ENCODE data around the gene HACL1. TPM values are rescaled to one million over a fixed set of nuclear protein-coding genes. Genes with fewer than 3 reads are reported as not detected.

HACL1 gene
- total RNA-seq, 1 donor from 2014 or later, result 24.8 TPM

GRCh38 chr3:15513116-15513515 lies 88.3 kb downstream of the HACL1 start:
- peaks cover 8% of the 10 kb centered on the region for H3K4me1 Mint-ChIP-seq (ENCODE audit: low read depth)
- H3K4me3 Mint-ChIP-seq, result no peak overlapping the region
- peaks cover 12% of the 10 kb centered on the region for H3K27me3 Mint-ChIP-seq (ENCODE audit: insufficient read depth)
- H3K9me3 Mint-ChIP-seq, result no peaks in the 10 kb centered on the region
- no peaks in the 10 kb centered on the region for H3K36me3 Mint-ChIP-seq (ENCODE audit: low read depth)
- H3K27ac Mint-ChIP-seq, result no peak overlapping the region
- DNase-seq (ENCODE audit: low spot score), result no peak
- intact Hi-C loops (cut with micrococcal nuclease), result no loop called here

GRCh38 chr3:15512166-15512565 lies 89.2 kb downstream of the HACL1 start:
- Mint-ChIP-seq H3K4me1 (ENCODE audit: low read depth) (peaks cover 8% of the 10 kb centered on the region), H3K9me3 (no peaks in the 10 kb centered on the region), H3K4me3 (no peak overlapping the region), H3K27ac (no peak overlapping the region), H3K36me3 (ENCODE audit: low read depth) (no peaks in the 10 kb centered on the region), H3K27me3 (ENCODE audit: insufficient read depth) (peaks cover 12% of the 10 kb centered on the region)
- no peak for DNase-seq (ENCODE audit: low spot score)
- intact Hi-C loops (cut with micrococcal nuclease), result no loop called here

- H3K27me3 Mint-ChIP-seq (ENCODE audit: insufficient read depth), result peaks cover 12% of the 10 kb centered on the region
These were observed 90.2 kb downstream of the HACL1 start for GRCh38 chr3:15511156-15511555.

More at GRCh38 chr3:15511156-15511555, 90.2 kb downstream of the HACL1 start:
- no peak overlapping the region for H3K27ac Mint-ChIP-seq
- H3K36me3 Mint-ChIP-seq (ENCODE audit: low read depth), result peaks cover 2% of the 10 kb centered on the region
- DNase-seq (ENCODE audit: low spot score), result no peak
- H3K4me1 Mint-ChIP-seq (ENCODE audit: low read depth), result peaks cover 8% of the 10 kb centered on the region
- intact Hi-C loops (cut with micrococcal nuclease), result no loop called here
- H3K4me3 Mint-ChIP-seq, result no peak overlapping the region
- H3K9me3 Mint-ChIP-seq, result no peaks in the 10 kb centered on the region

Other genes with a start within 250 kb of the HACL1 start
- gene METTL6, start 174.0 kb downstream of the HACL1 start, total RNA-seq, result 15.0 and 15.8 TPM in 2 replicates
- 27.3 and 27.8 TPM in 2 replicates for gene EAF1, start 174.0 kb downstream of the HACL1 start, total RNA-seq
- 0.65 and 0.96 TPM in 2 replicates for gene COLQ, start 79.9 kb downstream of the HACL1 start, total RNA-seq
- 2.6 and 3.5 TPM in 2 replicates for gene BTD, start 176 bp upstream of the HACL1 start, total RNA-seq
- 39.6 and 42.9 TPM in 2 replicates for gene ANKRD28, start 196.4 kb upstream of the HACL1 start, total RNA-seq